Uterus (tissue), 2 donors: ENCODE measurements around the gene ORM1.

Experiments
- CTCF ChIP-seq, 4 experiments: fragments of 200-600 bp in 2 of 4; fragments of 450-650 bp in 2 of 4; sonication (generic) in 2 of 4; IDR thresholded peaks; one replicate each; pipeline ENCODE4 v1.5.1; 2016 to 2019; ENCODE audit warnings: antibody characterized with exemption in 4 of 4, mild to moderate bottlenecking in 2 of 4, moderate library complexity in 1 of 4
- POLR2A ChIP-seq, 2 donors: fragments of 450-650 bp; IDR thresholded peaks; one replicate each; pipeline ENCODE4 v1.6.1; 2016; ENCODE audit warnings: antibody characterized with exemption in 2 of 2, mild to moderate bottlenecking in 1 of 2, moderate library complexity in 1 of 2

GRCh38 chr9:114296338-114296737 is 26.6 kb upstream of the ORM1 start:
- TF ChIP-seq CTCF (IDR thresholded peaks at IDR 0.05) = no peak
- no peak for TF ChIP-seq POLR2A (IDR thresholded peaks at IDR 0.05)
